ENCODE results near the gene POU2AF3. TPM values are rescaled to one million over a fixed set of nuclear protein-coding genes. Genes with fewer than 3 reads are reported as not detected.
"Not testable (repeated sequence)": the region's sequence is repeated elsewhere in the genome, so short reads cannot be mapped to it uniquely, and the experiment has no call there.

The POU2AF3 gene, protein sequence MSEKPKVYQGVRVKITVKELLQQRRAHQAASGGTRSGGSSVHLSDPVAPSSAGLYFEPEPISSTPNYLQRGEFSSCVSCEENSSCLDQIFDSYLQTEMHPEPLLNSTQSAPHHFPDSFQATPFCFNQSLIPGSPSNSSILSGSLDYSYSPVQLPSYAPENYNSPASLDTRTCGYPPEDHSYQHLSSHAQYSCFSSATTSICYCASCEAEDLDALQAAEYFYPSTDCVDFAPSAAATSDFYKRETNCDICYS
- total RNA-seq: not detected in 2 replicates

DNA sequence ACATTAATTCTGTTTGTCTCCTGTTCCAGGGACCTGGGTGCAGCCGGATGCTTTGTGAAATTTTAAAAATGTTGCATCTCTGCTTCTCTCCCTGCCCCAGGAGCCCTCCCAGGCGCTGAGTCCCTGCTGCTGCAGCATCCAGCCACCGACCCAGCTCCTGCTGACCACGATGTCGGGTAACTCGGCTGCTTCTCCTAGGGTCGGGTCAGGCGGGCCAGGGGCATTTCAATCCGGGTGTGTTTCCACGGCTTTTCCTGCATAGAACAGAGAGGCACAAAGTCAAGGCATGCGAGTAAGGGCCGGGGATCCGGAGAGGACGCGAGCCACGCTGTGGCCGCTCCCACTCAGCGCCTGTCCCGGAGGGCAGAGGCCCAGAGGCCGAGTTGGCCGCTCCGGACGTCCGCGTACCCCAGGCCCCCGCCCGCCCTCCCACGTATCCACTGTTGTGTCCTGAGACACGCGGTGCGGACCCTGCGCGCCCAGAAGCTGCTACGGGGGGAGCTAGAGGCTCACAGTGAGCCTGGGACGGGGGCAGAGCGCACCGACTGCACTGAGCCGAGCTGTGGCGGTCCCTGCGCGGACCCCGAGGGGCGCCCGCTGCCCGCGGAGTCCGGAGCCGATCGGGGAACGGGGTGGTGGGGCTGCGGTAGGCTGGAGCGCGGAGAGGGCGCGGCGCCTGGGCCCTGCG lies at the start of gene POU2AF3:
TSS of gene POU2AF3 (plus strand) at position 134 of the 688 bp plus-strand sequence. CDS start at position 170, 36 bp downstream.
- DNase-seq (ENCODE audit: low read depth, low spot score): no peak

DNA sequence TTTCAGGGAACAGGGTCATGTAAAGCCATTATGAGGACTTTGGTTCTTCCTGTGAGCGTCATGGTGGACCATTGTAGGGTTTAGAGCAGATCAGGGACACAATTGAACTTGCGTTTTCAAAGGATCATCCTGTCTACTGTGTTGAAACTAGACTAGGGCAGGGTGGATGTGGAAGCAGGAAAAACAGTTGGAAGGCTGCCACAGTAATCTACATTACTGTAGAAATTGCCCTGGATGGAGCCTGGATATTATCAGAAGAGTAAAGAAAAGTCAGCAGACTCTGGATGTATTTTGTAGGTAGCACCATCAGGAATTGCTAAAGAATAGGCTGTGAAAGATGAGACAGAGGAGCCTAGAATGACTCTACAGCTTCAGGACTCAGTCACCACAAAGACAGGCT lies 47.4 kb upstream of the POU2AF3 start:
- no peak for DNase-seq (ENCODE audit: low read depth, low spot score)

DNA sequence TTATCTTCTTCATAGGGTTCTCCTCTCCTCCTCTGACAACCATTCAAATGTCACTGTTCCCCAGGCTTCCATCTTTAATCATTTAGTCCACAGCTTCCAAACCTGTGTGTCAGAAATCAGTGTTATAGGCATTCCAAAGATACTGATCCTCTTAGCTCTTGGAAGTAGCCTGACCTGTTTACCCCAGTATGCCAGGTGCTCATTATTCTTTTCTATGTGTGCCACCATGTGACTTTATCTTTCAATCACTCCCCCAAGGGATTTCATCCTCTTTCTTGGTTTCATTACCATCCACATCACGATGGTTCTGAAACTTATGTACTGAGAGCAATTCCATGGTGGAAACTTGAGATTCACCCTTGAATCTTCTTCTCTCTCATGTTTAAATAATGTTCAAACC lies 45.2 kb upstream of the POU2AF3 start:
- no peak for DNase-seq (ENCODE audit: low read depth, low spot score)

DNA sequence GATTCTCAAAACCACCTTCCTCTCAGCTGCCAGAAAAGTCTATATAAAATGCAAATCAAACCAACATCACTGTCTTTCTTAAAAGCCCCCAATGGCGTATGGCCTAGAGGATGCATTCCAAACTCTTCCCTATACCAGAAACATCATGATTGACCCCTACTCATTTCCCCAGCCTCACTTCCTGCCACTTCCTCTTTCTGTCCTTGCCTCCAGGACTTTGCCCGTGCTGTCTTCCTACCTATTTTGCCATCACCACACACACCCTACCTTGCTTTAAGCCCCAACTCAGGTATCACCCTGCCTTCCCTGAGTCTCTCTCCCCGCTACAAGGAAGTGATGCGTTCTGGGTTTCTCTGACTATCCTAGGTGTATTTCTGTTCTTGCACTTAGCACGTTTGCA lies 44.7 kb upstream of the POU2AF3 start:
- no peak for DNase-seq (ENCODE audit: low read depth, low spot score)

DNA sequence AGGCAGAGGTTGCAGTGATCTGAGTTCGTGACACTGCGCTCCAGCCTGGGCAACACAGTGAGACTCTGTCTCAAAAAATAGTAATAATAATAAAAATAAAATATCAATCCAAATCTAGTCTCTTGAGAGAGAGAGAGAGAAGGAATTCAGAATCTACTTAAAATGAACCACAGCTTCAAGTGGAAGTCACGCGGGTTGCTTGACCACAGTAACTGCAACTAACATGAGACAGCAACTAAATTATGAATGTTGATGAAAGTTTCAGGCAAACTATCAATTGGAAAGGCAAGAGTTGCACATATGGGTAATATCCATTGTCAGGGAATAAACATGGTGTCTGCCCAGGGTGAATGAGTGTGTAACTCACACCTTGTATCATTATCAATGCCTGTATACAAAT lies 40.3 kb upstream of the POU2AF3 start:
- DNase-seq (ENCODE audit: low read depth, low spot score): no peak

DNA sequence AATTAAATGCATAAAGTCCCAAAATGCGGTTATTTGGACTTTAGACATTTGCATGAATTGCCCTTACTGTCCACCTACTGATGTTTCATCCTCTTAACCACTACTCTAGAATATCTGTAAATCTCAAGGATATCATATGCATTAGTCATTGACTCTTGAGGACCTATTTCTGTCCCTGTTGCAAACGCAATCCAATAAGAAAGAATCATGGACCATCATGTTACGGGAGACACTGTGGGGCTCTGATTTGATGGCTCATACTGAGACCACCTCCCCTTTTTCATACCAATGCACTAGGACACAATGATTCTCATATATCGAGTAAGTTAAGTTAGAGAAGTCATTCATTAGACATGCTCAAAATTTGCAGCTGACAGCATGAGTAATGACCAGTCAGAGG lies 38.5 kb upstream of the POU2AF3 start:
- no peak for DNase-seq (ENCODE audit: low read depth, low spot score)

DNA sequence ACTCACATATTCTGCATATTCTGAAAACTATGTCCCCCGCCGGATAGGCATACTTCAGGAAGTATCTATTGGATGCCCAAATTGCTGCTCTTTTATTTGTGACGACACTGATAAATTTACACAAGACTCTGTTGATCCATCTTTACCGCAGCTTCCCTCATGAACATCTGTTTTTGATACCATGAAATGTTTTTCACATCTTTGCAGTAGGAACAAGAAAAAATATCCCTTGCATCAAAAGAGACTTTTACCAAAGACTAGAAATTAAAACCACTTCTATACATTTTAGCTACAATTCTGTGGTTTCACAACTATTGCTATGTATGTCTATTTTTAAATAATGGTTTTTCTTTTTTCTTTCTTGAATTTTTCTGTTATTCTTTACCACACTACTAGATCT lies 37.5 kb upstream of the POU2AF3 start:
- DNase-seq (ENCODE audit: low read depth, low spot score): no peak

DNA sequence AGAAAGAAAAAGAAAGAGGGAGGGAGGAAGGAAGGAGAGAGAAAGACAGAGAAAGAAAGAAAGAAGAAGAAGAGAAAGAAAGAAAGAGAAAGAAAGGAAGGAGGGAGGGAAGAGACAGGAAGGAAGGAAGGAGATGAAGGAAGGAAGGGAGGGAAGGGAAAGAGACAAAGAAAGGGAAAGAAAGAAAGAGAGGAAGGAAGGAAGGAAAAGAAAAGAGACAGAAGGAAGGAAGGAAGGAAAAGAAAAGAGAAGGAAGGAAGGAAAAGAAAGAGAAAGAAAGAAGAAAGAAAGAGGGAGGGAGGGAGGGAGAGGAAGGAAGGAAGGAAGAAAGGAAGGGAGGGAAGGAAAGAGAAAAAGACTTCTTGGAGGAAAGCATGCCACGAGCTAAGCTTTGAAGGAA lies 33.7 kb upstream of the POU2AF3 start:
- DNase-seq (ENCODE audit: low read depth, low spot score): no peak

DNA sequence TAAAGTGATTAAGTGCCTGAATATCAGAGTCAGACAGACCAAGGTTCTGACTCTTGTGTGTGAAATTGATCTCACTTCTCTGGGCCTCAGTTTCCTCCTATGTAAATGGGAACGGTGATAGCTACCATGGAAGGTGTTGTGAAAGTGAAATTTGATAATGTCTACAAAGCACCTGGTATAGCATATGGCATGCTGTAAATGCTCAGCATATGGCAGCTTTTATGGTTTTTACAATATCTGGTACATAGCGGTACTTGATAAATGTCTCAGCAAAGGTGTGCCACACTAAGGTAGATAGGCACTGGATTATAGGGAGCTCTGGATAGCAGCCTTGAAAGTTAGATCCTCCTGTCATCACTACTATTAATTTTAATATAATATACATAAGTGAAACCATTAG lies 32.9 kb upstream of the POU2AF3 start:
- no peak for DNase-seq (ENCODE audit: low read depth, low spot score)

DNA sequence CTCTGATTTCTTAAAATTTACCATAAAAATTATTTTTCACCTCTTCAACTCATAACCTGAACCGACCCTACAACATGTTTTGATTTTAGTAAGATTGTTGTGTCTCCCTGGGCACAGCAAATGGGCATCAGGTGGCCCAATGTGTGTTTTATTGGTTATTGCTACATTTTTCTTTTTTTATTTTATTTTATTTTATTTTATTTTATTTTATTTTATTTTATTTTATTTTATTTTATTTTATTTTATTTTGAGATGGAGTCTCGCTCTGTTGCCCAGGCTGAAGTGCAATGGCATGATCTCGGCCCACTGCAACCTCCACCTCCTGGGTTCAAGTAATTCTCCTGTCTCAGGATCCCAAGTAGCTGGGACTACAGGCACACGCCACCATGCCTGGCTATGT lies 30.0 kb upstream of the POU2AF3 start:
- not testable (repeated sequence) for DNase-seq (ENCODE audit: low read depth, low spot score)

DNA sequence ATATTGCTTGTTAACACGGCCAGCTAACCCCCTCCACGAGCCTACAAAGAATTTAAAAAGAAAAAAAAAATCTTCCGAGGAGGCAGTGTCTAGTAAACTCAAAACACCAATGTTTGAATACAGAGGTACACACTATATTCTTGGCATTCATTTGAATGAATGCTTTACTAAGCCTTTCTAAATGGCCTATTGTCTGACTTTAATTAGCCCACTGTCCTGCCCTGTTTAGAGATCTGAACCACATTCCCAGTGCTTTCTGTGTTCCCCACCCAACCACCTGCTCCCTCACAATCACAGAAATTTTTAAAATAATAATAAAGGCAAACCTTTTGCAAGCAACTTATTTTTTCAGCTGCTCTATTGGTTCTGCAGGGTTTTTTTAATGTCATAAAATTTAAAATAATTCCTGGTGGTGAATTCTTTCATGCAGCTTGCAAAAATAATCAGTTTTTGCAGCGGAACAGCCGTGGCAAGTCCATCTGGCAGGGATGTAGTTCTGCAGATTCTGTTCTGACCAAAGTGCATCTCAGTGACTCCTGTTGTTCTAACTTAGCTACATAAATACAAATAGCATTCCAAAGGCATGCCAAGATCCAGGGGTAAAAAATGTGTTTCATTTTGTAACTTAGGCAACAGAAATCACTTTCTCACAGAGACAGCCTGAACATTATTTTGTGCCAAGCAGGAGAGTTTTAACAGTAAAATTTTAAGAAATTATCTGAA lies 29.0 kb upstream of the POU2AF3 start:
- DNase-seq (ENCODE audit: low read depth, low spot score): no peak

DNA sequence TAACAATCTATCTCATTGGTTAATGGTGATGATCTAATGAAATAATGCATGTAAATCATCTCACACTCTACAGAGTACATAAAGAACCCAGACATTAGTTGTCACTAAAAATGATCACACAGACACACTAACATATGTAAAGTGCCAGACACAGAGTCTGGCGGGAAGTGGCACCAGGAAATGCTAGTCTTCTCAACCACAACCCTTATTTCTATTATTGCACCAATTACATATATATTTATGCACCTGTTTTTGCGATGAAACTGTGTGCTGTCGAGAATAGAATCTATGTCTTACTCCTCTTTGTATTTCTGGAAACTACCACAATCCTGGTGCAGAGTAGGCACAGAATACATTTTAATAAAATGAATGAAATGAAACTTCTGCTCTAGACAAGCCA lies 25.9 kb upstream of the POU2AF3 start:
- DNase-seq (ENCODE audit: low read depth, low spot score): no peak

DNA sequence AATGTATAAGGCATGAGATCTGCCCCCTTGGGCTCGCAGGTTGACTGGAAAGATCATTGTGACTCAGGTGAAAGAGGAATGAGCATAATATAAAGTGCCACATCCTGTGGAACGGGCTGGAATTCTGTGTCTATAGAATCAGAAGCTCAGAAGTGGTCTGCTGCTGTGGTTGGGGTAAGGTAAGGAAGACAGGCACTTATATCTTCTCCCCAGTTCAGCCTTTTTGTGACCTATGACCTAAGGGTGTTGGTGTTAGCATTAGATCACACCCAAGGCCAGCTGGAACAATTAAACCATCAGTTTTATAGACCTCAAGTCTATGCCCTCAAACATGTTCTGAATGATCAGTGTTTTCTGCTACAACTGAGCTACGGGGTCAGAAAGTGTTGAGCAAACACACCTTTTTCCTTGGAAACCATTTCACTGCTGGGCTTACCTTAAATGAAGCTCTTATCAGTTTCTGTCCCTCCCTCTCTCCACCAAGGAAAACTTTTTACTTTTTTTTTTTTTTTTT lies 15.7 kb upstream of the POU2AF3 start:
- DNase-seq (ENCODE audit: low read depth, low spot score): no peak

DNA sequence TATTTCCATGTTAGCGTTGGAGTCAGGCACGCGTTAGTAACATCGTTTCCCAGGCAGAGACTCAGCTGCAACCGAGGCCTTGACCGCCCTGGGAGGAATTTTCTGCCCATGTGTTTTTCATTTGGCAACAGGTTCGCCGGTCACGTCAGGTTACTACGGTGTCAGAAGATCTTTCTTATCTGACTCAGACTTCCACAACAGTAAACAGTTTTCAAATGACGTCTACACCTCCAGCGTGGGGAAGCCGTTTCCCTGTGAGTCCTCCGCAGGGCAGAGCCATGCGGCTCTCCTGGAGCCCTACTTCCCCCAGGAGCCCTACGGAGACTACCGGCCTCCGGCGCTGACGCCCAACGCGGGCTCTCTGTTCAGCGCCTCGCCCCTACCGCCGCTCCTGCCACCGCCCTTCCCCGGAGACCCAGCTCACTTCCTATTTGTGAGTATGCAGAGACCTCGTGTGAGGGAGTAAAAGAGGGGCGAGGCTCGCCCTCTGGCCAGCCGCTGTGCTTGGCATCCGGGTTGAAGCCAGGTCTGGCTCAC lies 14.3 kb upstream of the POU2AF3 start:
- no peak for DNase-seq (ENCODE audit: low read depth, low spot score)

DNA sequence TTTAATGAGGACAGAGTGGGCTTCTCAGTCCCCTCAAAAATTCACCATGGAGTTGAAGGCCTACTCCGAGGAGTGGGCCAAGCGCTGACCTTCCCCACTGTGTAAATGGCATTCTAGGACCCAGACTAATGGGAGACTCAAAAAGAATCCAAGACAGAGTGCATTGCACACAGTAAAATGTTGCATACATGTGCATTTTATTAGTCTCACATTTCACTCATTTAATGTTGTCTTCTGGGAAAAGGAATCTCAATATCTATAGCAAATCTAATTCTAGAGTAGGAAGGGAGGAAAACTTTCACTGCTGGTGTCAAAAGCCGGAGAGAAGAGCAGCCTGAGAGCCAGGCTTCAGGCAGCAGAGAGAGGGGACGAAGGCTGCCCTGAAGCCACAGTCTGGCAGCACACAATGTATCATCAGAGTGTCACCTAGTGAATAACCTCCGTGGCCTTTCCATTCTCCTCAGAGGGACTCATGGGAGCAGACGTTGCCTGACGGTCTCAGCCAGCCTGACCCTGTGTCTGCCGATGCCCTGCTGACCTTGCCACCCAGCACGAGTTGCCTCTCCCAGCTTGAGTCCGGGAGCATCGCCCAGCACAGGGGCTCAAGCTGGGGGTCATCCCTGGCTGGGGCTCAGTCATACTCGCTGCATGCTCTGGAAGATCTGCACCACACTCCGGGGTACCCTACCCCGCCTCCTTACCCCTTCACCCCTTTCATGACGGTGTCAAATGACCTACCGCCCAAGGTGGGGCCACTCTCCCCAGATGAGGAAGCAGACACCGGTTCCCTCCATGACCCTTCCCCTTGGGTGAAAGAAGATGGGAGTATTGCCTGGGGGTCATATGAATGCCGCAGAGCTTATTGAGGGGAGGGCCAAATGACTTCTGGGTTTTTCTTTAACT lies 12.9 kb upstream of the POU2AF3 start:
- no peak for DNase-seq (ENCODE audit: low read depth, low spot score)

DNA sequence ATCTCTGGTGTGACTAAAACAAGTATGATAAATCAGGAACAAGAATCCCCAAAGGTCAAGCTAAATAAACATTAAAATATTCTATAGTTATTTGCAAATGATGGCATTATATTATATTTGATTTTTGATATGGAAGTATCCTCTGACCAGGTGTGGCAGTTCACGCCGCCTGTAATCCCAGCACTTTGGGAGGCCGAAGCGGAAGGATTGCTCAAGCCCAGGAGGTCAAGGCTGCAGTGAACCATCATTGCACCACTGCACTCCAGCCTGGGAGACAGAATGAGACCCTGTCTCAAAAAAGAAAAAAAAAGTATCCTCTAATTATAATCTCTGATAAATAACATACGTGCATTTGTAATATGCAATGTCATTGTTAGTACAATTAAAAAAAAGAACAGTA lies 6.6 kb upstream of the POU2AF3 start:
- no peak for DNase-seq (ENCODE audit: low read depth, low spot score)

DNA sequence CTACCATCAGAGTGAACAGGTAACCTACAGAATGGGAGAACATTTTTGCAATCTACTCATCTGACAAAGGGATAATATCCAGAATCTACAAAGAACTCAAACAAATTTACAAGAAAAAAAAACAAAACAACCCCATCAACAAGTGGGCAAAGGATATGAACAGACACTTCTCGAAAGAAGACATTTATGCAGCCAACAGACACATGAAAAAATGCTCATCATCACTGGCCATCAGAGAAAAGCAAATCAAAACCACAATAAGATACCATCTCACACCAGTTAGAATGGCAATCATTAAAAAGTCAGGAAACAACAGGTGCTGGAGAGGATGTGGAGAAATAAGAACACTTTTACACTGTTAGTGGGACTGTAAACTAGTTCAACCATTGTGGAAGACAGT lies 5.9 kb upstream of the POU2AF3 start:
- not testable (repeated sequence) for DNase-seq (ENCODE audit: low read depth, low spot score)

DNA sequence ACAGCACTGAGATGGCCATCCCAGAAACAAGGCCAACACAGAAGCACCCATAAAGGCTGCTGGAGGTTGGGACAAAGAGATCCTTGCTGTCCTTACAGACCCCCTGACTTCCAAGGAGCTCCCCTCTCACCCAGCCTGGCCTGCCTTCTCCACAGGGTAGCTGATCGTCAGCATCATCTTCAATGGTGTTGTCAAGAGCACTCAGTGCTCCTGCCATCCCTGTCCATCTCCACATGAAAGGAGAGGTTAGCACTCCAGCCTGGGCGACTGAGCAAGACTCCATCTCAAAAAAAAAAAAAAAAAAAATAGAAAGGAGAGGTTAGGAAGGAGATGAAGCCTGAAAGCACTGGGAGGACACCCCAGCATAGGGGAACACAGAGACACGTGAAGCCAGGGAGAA lies 2.1 kb upstream of the POU2AF3 start:
- DNase-seq (ENCODE audit: low read depth, low spot score): no peak

DNA sequence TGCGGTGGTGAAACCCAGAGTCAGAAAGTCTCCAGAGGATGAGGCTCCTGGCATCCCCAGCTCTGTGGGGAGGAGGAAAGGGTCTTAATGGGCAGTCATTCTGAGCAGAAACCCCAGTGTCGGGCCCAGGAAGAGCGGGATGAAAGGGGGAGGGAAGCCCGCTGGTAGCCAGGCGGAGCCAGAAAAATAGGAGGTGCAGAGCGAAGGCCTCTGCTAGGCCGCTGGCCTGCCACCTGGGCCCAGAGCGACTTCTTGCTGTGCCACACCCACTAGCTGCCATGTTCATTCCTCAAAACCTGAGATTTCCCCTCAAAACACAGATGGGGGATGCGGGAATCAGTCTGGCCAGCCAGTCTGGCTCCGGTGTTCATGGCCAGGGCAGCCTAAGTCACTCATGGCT lies 650 bp upstream of the POU2AF3 start:
- DNase-seq (ENCODE audit: low read depth, low spot score): no peak

DNA sequence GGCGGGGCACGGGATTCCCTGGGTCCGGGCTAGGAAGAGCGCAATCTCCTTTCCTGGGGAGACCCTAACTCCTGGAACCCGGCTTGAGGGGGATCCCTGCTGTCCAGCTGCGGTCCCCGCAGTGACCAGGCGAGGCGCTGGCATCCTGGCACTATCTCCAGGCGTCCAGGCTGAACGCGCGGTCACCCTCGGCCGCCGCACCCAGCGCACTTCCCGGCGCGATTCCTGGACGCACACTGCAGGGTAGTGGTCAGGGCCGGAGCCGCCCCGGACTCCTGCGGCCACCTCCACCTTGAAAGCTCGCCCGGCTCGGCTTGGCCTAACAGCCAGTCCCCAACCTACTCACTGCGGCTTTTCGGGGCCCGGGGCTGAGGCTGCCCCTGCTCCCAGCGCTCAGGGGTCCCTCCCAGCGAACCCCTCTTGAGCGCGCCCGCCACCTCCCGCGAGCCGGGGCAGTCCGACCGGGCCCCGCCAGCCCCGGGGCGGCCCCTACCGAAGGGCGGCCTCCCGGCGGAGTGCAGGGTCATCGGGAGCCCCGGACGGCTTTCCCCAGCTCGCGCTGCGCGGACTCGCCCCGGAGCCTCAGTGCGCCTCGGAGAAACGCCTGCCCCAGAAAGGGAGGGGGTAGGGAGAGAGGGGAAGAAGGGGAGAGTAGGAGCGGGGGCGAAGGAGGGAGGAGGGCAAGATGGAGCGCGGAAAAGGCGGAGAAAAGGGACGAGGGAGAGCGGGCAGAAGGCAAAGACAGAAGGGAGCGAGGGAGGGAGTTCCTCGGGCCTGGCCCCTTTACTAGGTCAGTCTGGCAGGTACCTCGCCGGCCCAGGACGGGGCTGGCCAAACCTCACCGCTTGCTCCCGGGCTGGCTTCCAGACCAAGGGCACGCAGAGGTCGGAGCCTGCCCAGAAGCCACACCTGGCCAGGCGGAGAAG lies 1.0 kb downstream of the POU2AF3 start:
- no peak for DNase-seq (ENCODE audit: low read depth, low spot score)
